GM12865 (cell line): ENCODE data around the gene CRNKL1.

Experiments used
- DNase-seq: peaks from one replicate; pipeline ENCODE4 v3.0.0; 2010; ENCODE audit warnings: low read depth
- H3K4me3 ChIP-seq: 2 replicates; pipeline ENCODE4 v1.5.1; 2011; ENCODE audit warnings: mild to moderate bottlenecking, low read depth, low read length, control low read depth
- TF ChIP-seq, protein P1 (sequence below): IDR thresholded peaks from 2 replicates; pipeline ENCODE4 v1.5.1; 2011; ENCODE audit warnings: low read length, control low read depth, low read depth, inconsistent platforms; ENCODE audit not compliant: insufficient read depth; ENCODE audit errors: missing control alignments

The CRNKL1 gene

DNA sequence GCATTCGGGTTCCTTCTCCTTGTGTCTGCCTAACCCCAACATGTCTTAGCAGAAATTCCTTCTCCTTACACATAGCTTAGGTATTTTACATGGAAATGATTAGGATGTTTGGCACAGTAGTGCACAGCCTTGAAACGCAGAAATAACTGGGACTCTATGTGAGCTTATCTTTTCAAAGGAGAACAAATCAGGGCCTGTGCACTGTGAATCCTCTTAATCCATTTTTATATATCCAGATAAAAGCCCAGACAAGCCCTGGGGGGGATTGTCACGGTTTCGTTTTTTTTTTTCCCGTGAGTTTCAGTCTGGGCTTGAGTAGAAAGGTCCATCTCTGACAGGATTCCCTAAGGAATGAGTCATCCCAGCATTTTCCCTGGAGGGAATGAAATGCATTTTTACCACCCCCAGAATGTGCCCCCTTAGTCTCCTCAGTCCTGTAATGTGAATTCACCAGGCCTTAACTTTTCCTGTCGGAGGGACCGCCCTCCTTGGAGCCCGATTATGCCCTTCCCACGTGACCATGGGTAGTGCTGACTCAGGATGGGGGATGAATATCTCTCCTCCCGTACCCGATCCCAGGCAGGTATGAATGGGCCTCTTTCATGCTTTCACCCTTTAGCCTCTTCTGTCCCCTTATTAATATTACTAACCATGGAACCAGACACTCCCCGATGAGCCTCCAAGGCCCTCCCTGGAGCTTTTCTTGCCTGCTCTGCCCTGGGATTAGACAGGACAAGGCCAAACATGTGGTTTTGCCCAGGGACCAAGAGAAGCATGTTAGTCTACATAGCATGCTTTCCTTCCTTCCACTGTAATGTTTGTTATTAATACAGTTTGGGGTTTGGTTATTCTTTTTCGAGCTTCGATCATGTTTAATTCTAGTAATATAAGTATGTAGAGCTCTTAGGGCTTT, 59.0 kb downstream of the CRNKL1 start:
- no peak overlapping the region for H3K4me3 ChIP-seq
- DNase-seq = no peak
- TF ChIP-seq, protein P1, sequence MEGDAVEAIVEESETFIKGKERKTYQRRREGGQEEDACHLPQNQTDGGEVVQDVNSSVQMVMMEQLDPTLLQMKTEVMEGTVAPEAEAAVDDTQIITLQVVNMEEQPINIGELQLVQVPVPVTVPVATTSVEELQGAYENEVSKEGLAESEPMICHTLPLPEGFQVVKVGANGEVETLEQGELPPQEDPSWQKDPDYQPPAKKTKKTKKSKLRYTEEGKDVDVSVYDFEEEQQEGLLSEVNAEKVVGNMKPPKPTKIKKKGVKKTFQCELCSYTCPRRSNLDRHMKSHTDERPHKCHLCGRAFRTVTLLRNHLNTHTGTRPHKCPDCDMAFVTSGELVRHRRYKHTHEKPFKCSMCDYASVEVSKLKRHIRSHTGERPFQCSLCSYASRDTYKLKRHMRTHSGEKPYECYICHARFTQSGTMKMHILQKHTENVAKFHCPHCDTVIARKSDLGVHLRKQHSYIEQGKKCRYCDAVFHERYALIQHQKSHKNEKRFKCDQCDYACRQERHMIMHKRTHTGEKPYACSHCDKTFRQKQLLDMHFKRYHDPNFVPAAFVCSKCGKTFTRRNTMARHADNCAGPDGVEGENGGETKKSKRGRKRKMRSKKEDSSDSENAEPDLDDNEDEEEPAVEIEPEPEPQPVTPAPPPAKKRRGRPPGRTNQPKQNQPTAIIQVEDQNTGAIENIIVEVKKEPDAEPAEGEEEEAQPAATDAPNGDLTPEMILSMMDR = no peak

DNA sequence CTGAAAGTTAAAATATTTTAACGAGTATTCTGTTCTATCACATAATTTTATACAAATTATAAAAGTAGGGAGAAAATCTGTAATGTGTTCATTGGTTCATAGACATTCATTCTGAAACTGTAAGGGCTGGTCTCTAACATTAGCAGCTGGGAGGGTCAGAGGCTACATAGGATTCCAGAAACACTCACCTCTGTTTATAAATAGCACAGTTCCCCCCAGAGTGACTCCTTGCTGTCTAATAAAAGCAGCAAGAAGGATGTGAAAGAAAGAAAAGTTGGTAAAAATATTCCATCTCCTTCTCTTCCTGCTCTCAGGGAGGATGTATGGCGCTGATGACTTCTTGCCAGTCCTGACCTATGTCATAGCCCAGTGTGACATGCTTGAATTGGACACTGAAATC, 60.4 kb downstream of the CRNKL1 start:
- no peak for DNase-seq
- TF ChIP-seq, protein P1 = no peak
- no peak overlapping the region for H3K4me3 ChIP-seq

DNA sequence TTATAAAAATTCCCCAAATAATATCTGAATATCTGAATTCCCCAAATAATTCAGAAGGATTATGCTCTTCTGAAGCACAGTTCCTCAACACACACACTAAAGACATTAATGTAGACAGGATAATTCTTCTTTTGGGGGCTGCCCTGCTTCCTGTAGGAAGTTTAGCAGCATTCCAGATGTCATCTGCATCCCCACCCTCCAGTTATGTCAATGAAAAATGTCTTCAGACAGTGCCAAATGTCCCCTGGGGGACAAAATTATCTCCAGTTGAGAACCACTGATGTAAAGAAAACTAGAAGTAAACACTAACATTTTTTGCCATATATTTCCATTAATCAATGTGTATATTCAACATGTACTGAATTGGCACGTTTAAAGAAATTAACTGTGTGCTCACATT, 61.0 kb downstream of the CRNKL1 start:
- no peak for DNase-seq
- no peak overlapping the region for H3K4me3 ChIP-seq
- TF ChIP-seq, protein P1 = no peak

DNA sequence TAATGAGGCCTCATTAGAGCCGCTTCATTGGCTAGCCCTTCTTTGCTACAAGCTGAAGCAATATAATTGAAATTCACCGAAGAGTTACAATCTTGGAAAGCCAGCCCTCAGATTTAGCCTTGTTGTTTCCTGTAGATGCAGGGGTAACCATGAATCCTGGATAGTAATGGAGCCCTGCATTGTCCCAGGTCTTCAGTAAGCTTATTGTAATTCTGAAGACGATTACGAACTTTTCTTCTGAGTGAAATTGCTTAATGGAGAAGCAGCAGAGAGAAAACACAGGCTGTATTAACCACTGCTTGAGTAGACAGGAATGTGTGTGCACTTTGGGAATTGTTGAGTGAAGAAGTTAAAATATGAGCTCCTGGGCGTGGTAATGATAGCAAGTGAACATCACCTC, 61.4 kb downstream of the CRNKL1 start:
- TF ChIP-seq, protein P1 = no peak
- no peak for DNase-seq
- no peak overlapping the region for H3K4me3 ChIP-seq

DNA sequence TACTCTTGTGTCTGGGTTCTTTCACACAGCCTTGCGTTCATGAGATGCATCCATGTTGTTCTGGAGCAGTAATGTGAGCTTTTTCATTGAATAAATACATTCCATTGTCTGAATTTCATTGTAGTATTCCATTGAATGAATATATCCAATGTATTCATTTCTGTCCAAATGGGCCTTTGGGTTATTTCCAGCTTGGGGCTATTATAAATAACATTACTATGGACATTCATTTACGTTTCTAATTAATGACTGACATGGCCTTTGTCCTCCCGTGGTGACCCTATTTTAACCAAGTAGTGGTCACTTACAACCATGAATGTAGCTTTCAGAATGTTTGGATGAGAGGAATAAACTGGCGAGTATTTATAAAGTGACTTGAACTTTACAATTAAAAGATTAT, 65.2 kb downstream of the CRNKL1 start:
- no peak for DNase-seq
- TF ChIP-seq, protein P1 = no peak
- H3K4me3 ChIP-seq = no peak overlapping the region

DNA sequence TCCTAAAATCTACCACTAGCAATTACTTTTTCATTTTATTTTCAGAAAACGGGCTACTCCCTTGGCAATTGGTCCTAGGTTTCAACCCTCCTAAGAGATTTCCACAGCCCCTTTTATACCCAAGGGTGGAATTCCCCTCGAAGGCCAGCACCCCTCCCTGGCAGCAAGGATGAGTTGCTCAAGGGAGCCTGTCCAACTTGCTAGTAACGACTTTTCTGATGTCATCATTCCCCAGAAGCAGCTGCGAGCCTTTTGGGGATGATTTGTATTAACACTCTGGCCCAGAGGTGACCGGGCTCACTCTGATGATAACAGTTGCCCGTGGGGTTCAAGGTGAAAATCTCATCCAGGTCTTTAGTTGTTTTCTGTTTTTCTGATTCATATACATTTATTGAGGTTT, 65.8 kb downstream of the CRNKL1 start:
- TF ChIP-seq, protein P1 = no peak
- DNase-seq = no peak

More for the DNA sequence above, 65.8 kb downstream of the CRNKL1 start:
- H3K4me3 ChIP-seq = no peak overlapping the region
